Fibroblast of lung (primary cell): ENCODE measurements around the gene TMEM205. TPM values are rescaled to one million over a fixed set of nuclear protein-coding genes. Genes with fewer than 3 reads are reported as not detected.

Experiments used
- DNase-seq, 2 donors: peaks; one replicate each; pipeline versions ENCODE4 v3.0.0 to v3.0.0-alpha.2; 2010; ENCODE audit warnings: low read depth in 2 of 2
- H2AFZ ChIP-seq: 2 replicates; pipeline ENCODE4 v1.5.1; 2012; ENCODE audit warnings: low read length, control low read depth, inconsistent platforms
- H3K27ac ChIP-seq: 2 replicates; pipeline ENCODE4 v1.5.1; 2011; ENCODE audit warnings: low read length, control low read depth; ENCODE audit not compliant: insufficient read depth
- H3K27me3 ChIP-seq: 2 replicates; pipeline ENCODE4 v1.5.1; 2011; ENCODE audit warnings: mild to moderate bottlenecking, low read length; ENCODE audit not compliant: control insufficient read depth, insufficient read depth
- H3K36me3 ChIP-seq: 2 replicates; pipeline ENCODE4 v1.5.1; 2011; ENCODE audit warnings: low read length; ENCODE audit not compliant: control insufficient read depth, insufficient read depth
- H3K4me1 ChIP-seq: 2 replicates; pipeline ENCODE4 v1.5.1; 2011; ENCODE audit warnings: low read length; ENCODE audit not compliant: control insufficient read depth, insufficient read depth; ENCODE audit errors: extremely low read depth
- H3K4me2 ChIP-seq: 2 replicates; pipeline ENCODE4 v1.5.1; 2011; ENCODE audit warnings: low read length, control low read depth; ENCODE audit not compliant: insufficient read depth; ENCODE audit errors: extremely low read depth
- H3K4me3 ChIP-seq, 4 experiments: fragments of 200-600 bp in 1 of 4; sonication (generic) in 1 of 4; replicated peaks in 1 of 4; 2 replicates each; pipeline ENCODE4 v1.5.1; 2011 to 2016; ENCODE audit warnings: low read length in 4 of 4, low read depth in 3 of 4, mild to moderate bottlenecking in 3 of 4, control low read depth in 2 of 4, inconsistent platforms in 1 of 4, mixed read lengths in 1 of 4; ENCODE audit not compliant: insufficient read depth in 1 of 4; ENCODE audit errors: control extremely low read depth in 1 of 4
- H3K79me2 ChIP-seq: 2 replicates; pipeline ENCODE4 v1.5.1; 2012; ENCODE audit warnings: mild to moderate bottlenecking, low read length, inconsistent platforms; ENCODE audit not compliant: control insufficient read depth, insufficient read depth
- H3K9ac ChIP-seq: 2 replicates; pipeline ENCODE4 v1.5.1; 2011; ENCODE audit warnings: mild to moderate bottlenecking, low read length, control low read depth; ENCODE audit not compliant: insufficient read depth
- H3K9me3 ChIP-seq: 2 replicates; pipeline ENCODE4 v1.5.1; 2012; ENCODE audit warnings: low read depth, low read length; ENCODE audit not compliant: control insufficient read depth, insufficient read depth
- H4K20me1 ChIP-seq: 2 replicates; pipeline ENCODE4 v1.5.1; 2011; ENCODE audit warnings: low read length; ENCODE audit not compliant: control insufficient read depth, insufficient read depth; ENCODE audit errors: extremely low read depth
- CTCF ChIP-seq, 2 donors: IDR thresholded peaks in 1 of 2; conservative IDR thresholded peaks in 1 of 2; 1 replicate in 1 of 2; 2 replicates in 1 of 2; pipeline ENCODE4 v1.5.1; 2011 to 2012; ENCODE audit warnings: low read length in 2 of 2, control low read depth in 1 of 2, inconsistent platforms in 1 of 2, low read depth in 1 of 2, mild to moderate bottlenecking in 1 of 2
- EZH2 ChIP-seq: IDR thresholded peaks from 2 replicates; pipeline ENCODE4 v1.5.1; 2012; ENCODE audit warnings: low read length, control low read depth, mild to moderate bottlenecking; ENCODE audit errors: missing control alignments
- polyA plus RNA-seq, 2 donors: library from polyadenylated mRNA; depleted of rRNA in 1 of 2; stranded (reverse) in 1 of 2; unstranded in 1 of 2; fragments of >200 nt; gene quantifications; 2 replicates each; pipeline ENCODE4 v1.2.1, GENCODE V29; 2011 to 2012; ENCODE audit warnings: missing spikeins in 1 of 2
- total RNA-seq: library from RNA; depleted of rRNA; stranded (reverse); fragments of >200 nt; gene quantifications from 2 replicates; pipeline ENCODE4 v1.2.1, GENCODE V29; 2014

Gene TMEM205
- total and polyA plus RNA-seq, 2 donors (not counting 1 experiment from before 2014, with no cell fraction given): 54.7 to 68.4 TPM

GRCh38 chr19:11324748-11325389, 21.2 kb downstream of the TMEM205 start:
- Histone ChIP-seq H2AFZ (no peak overlapping the region), H3K4me1 (peaks cover 14% of the 10 kb centered on the region), H3K9me3 (no peaks in the 10 kb centered on the region), H3K4me2 (no peak overlapping the region), H3K36me3 (no peaks in the 10 kb centered on the region), H3K79me2 (no peaks in the 10 kb centered on the region), H4K20me1 (no peaks in the 10 kb centered on the region), H3K9ac (no peak overlapping the region), H3K4me3 (no peak overlapping the region), H3K27me3 (no peaks in the 10 kb centered on the region), H3K27ac (no peak overlapping the region)
- DNase-seq: no peak
- TF ChIP-seq CTCF (conservative IDR thresholded peaks at IDR 0.05 in 1 of 2, IDR thresholded peaks at IDR 0.05 in 1 of 2; ENCODE audit: low read depth in 1 of 2, low read length in 2 of 2) (no peak), EZH2 (no peak)

- H3K4me1 ChIP-seq: peaks cover 14% of the 10 kb centered on the region
- H3K27me3 ChIP-seq: no peaks in the 10 kb centered on the region
- no peak overlapping the region for H2AFZ ChIP-seq
- peak overlapping the region; percentile 64 for H3K4me2 ChIP-seq
- H3K9me3 ChIP-seq: no peaks in the 10 kb centered on the region
- TF ChIP-seq CTCF (conservative IDR thresholded peaks at IDR 0.05 in 1 of 2, IDR thresholded peaks at IDR 0.05 in 1 of 2; ENCODE audit: low read depth in 1 of 2, low read length in 2 of 2) (no peak), EZH2 (no peak)
- H3K27ac ChIP-seq: peak overlapping the region; percentile 70
- no peaks in the 10 kb centered on the region for H3K79me2 ChIP-seq
- no peaks in the 10 kb centered on the region for H3K36me3 ChIP-seq
- peak overlapping the region; percentile 50 for H3K9ac ChIP-seq
- DNase-seq: peak; percentile 90 to 95
- peak overlapping the region in 2 of 4 experiments; percentile 20 to 22 for H3K4me3 ChIP-seq
- H4K20me1 ChIP-seq: no peaks in the 10 kb centered on the region
These were observed 21.9 kb downstream of the TMEM205 start for GRCh38 chr19:11324079-11324661.

- Histone ChIP-seq H3K36me3 (no peaks in the 10 kb centered on the region), H4K20me1 (no peaks in the 10 kb centered on the region), H2AFZ (no peak overlapping the region), H3K4me1 (peaks cover 14% of the 10 kb centered on the region), H3K27ac (peak overlapping the region; percentile 70), H3K9me3 (no peaks in the 10 kb centered on the region), H3K9ac (peak overlapping the region; percentile 20), H3K27me3 (no peaks in the 10 kb centered on the region), H3K4me2 (peak overlapping the region; percentile 64), H3K4me3 (peak overlapping the region in 1 of 4 experiments; percentile 20), H3K79me2 (no peaks in the 10 kb centered on the region)
- DNase-seq: no peak
- TF ChIP-seq CTCF (conservative IDR thresholded peaks at IDR 0.05 in 1 of 2, IDR thresholded peaks at IDR 0.05 in 1 of 2; ENCODE audit: low read depth in 1 of 2, low read length in 2 of 2): peak in 1 of 2 donors; percentile 6
- TF ChIP-seq EZH2: no peak
These were observed 22.4 kb downstream of the TMEM205 start for GRCh38 chr19:11323601-11324078.
